GM13977 (cell line): Measurements from ENCODE around the gene CAMK2G.
A peak's percentile ranks its signal among the peaks of the same experiment; 100 is the strongest.

ENCODE experiments used
- DNase-seq: peaks from one replicate; pipeline ENCODE4 v3.0.0; 2012; ENCODE audit warnings: low spot score
- CTCF ChIP-seq: IDR thresholded peaks from 2 replicates; pipeline ENCODE4 v1.5.1; 2012; ENCODE audit warnings: mild to moderate bottlenecking, control low read depth; ENCODE audit not compliant: insufficient read depth; ENCODE audit errors: extremely low read depth, missing control alignments
- in situ Hi-C: fragments of 300-500 bp; cut with MboI; formaldehyde crosslinking; loops from one replicate; pipeline ENCODE4 v1.12.0; 2022; ENCODE audit warnings: low sequenced_read_pairs, low pct_unique_long_range_greater_than_20kb, mixed read lengths, inconsistent platforms; ENCODE audit not compliant: unreplicated experiment

Gene CAMK2G

GRCh38 chr10:73779539-73780197, 94.7 kb downstream of the CAMK2G start:
- DNase-seq = peak; percentile 8
- no peak for TF ChIP-seq CTCF
- in situ Hi-C loops = no loop called here

GRCh38 chr10:73779018-73779417, 95.3 kb downstream of the CAMK2G start:
- no peak for DNase-seq
- in situ Hi-C loops = no loop called here
- TF ChIP-seq CTCF = no peak

GRCh38 chr10:73774637-73775036, 99.7 kb downstream of the CAMK2G start:
- TF ChIP-seq CTCF = peak; percentile 35
- DNase-seq = no peak
- in situ Hi-C loops = no loop called here

- no peak for TF ChIP-seq CTCF
- no peak for DNase-seq
- in situ Hi-C loops = no loop called here
Observed at GRCh38 chr10:73773152-73773879, 101.0 kb downstream of the CAMK2G start.

- peak; percentile 19 for TF ChIP-seq CTCF
- peak; percentile 89 for DNase-seq
- in situ Hi-C loops = no loop called here
Observed at GRCh38 chr10:73772281-73773151, 101.8 kb downstream of the CAMK2G start.

GRCh38 chr10:73771722-73772280, 102.6 kb downstream of the CAMK2G start:
- DNase-seq = no peak
- TF ChIP-seq CTCF = no peak
- in situ Hi-C loops = no loop called here
